IPS-18c (cell line): Measurements from ENCODE around the gene RADX.
A peak's percentile ranks its signal among the peaks of the same experiment; 100 is the strongest.
"Not testable (repeated sequence)": the region's sequence is repeated elsewhere in the genome, so short reads cannot be mapped to it uniquely, and the experiment has no call there.

ENCODE experiments used
- H3K4me3 ChIP-seq: 2 replicates; pipeline ENCODE4 v1.7.0; 2013; ENCODE audit warnings: low read depth, mild to moderate bottlenecking, low read length, moderate library complexity; ENCODE audit not compliant: insufficient read depth
- H3K9me3 ChIP-seq: one replicate; pipeline ENCODE4 v1.6.1; 2013; ENCODE audit warnings: mild to moderate bottlenecking, low read length, moderate library complexity; ENCODE audit not compliant: control insufficient read depth, insufficient read depth

RADX gene

GRCh38 chrX:106649523-106650428 lies 38.0 kb downstream of the RADX start:
- H3K4me3 ChIP-seq = no peak overlapping the region
- no peaks in the 10 kb centered on the region for H3K9me3 ChIP-seq

- H3K9me3 ChIP-seq, H3K4me3 ChIP-seq: not testable (repeated sequence)
Measured at GRCh38 chrX:106653625-106654024, 41.8 kb downstream of the RADX start.

GRCh38 chrX:106670631-106671030 lies 58.9 kb downstream of the RADX start:
- Histone ChIP-seq H3K9me3 (no peaks in the 10 kb centered on the region), H3K4me3 (no peak overlapping the region)

GRCh38 chrX:106672527-106672926 lies 60.7 kb downstream of the RADX start:
- no peaks in the 10 kb centered on the region for H3K9me3 ChIP-seq

GRCh38 chrX:106680716-106681115 lies 68.9 kb downstream of the RADX start:
- Histone ChIP-seq H3K9me3 (no peaks in the 10 kb centered on the region), H3K4me3 (no peak overlapping the region)

More at GRCh38 chrX:106672527-106672926, 60.7 kb downstream of the RADX start:
- no peak overlapping the region for H3K4me3 ChIP-seq

GRCh38 chrX:106684207-106684606 lies 72.4 kb downstream of the RADX start:
- Histone ChIP-seq H3K9me3 (no peaks in the 10 kb centered on the region), H3K4me3 (no peak overlapping the region)

GRCh38 chrX:106692425-106693065 lies 80.8 kb downstream of the RADX start:
- Histone ChIP-seq H3K9me3 (no peaks in the 10 kb centered on the region), H3K4me3 (no peak overlapping the region)

- no peaks in the 10 kb centered on the region for H3K9me3 ChIP-seq
- no peak overlapping the region for H3K4me3 ChIP-seq
Measured at GRCh38 chrX:106696502-106696901, 84.7 kb downstream of the RADX start.

GRCh38 chrX:106698693-106699092 lies 86.9 kb downstream of the RADX start:
- Histone ChIP-seq H3K4me3 (no peak overlapping the region), H3K9me3 (no peaks in the 10 kb centered on the region)

- no peak overlapping the region for H3K4me3 ChIP-seq
- no peaks in the 10 kb centered on the region for H3K9me3 ChIP-seq
Measured at GRCh38 chrX:106702636-106703035, 90.9 kb downstream of the RADX start.

GRCh38 chrX:106706466-106706865 lies 94.7 kb downstream of the RADX start:
- no peaks in the 10 kb centered on the region for H3K9me3 ChIP-seq
- H3K4me3 ChIP-seq = no peak overlapping the region

- H3K4me3 ChIP-seq = no peak overlapping the region
Measured at GRCh38 chrX:106707771-106708454, 96.1 kb downstream of the RADX start.

GRCh38 chrX:106710771-106711170 lies 99.0 kb downstream of the RADX start:
- no peak overlapping the region for H3K4me3 ChIP-seq
- no peaks in the 10 kb centered on the region for H3K9me3 ChIP-seq

More at GRCh38 chrX:106707771-106708454, 96.1 kb downstream of the RADX start:
- H3K9me3 ChIP-seq = no peaks in the 10 kb centered on the region

- no peaks in the 10 kb centered on the region for H3K9me3 ChIP-seq
- no peak overlapping the region for H3K4me3 ChIP-seq
Measured at GRCh38 chrX:106711375-106711774, 99.6 kb downstream of the RADX start.

GRCh38 chrX:106716004-106716403 lies 104.2 kb downstream of the RADX start:
- Histone ChIP-seq H3K9me3 (no peaks in the 10 kb centered on the region), H3K4me3 (no peak overlapping the region)

- H3K9me3 ChIP-seq = no peaks in the 10 kb centered on the region
- H3K4me3 ChIP-seq = no peak overlapping the region
Measured at GRCh38 chrX:106716463-106716862, 104.7 kb downstream of the RADX start.

GRCh38 chrX:106718709-106719108 lies 106.9 kb downstream of the RADX start:
- Histone ChIP-seq H3K9me3 (no peaks in the 10 kb centered on the region), H3K4me3 (no peak overlapping the region)

GRCh38 chrX:106725931-106726330 lies 114.2 kb downstream of the RADX start:
- Histone ChIP-seq H3K9me3 (no peaks in the 10 kb centered on the region), H3K4me3 (peak overlapping the region; percentile 66)
